Right cardiac atrium (tissue), 5 donors: Measurements from ENCODE around the gene CEP120. TPM values are rescaled to one million over a fixed set of nuclear protein-coding genes. Genes with fewer than 3 reads are reported as not detected.
"Not testable (repeated sequence)": the region's sequence is repeated elsewhere in the genome, so short reads cannot be mapped to it uniquely, and the experiment has no call there.

Experiments used
- ATAC-seq, 2 donors: fragments of 200-7000 bp; cut with Tn5 transposase; one replicate each; pipeline versions ENCODE4 v1.8.0 to v1.9.1; 2020; ENCODE audit warnings: moderate library complexity in 2 of 2, mild to moderate bottlenecking in 1 of 2
- DNase-seq, 3 donors: peaks; one replicate each; pipeline ENCODE4 v3.0.0-alpha.2; 2020
- H3K27ac ChIP-seq: one replicate; pipeline ENCODE4 v1.5.1; 2013; ENCODE audit warnings: mild to moderate bottlenecking, low read length, control low read depth, moderate library complexity
- H3K27me3 ChIP-seq: one replicate; pipeline ENCODE4 v1.6.1; 2013; ENCODE audit not compliant: control insufficient read depth, insufficient read depth
- H3K4me1 ChIP-seq: one replicate; pipeline ENCODE4 v1.6.1; 2013; ENCODE audit warnings: low read length; ENCODE audit not compliant: control insufficient read depth, insufficient read depth
- H3K4me3 ChIP-seq: one replicate; pipeline ENCODE4 v1.5.1; 2013; ENCODE audit warnings: low read length, control low read depth
- H3K9me3 ChIP-seq: one replicate; pipeline ENCODE4 v1.6.1; 2013; ENCODE audit warnings: low read length; ENCODE audit not compliant: control insufficient read depth
- WGBS: extraction: QIAGEN DNeasy Blood & Tissue Kit; methylation state at CpG from one replicate; pipeline ENCODE4 v1.1.7; 2013; 5-methylcytosine and 5-hydroxymethylcytosine counted together
- intact Hi-C, 4 donors: fragments of 100-400 bp; cut with DNase I; formaldehyde crosslinking; loops; one replicate each; pipeline versions ENCODE4 v1.11.0 to v1.14.0; 2022 to 2023
- long read RNA-seq, 4 donors: library from polyadenylated mRNA; unstranded; transcript quantifications; one replicate each; pipeline ENCODE4 v2.0.0, GENCODE V29; 2020 to 2021
- polyA plus RNA-seq: library from polyadenylated mRNA; stranded (reverse); fragments of 200-250 nt; gene quantifications from one replicate; pipeline ENCODE4 v1.2.3, GENCODE V29; 2013
- total RNA-seq, 4 donors: library from RNA; stranded (reverse); fragmentation: NEBNext Ultra II Directional; extraction: Animal tissue kit (Norgen Biotek cat#: 25700); gene quantifications; one replicate each; pipeline ENCODE4 v1.2.1, GENCODE V29; 2021
- donor health status: healthy with polysubstance abuse.
- donor health status: DM: no; HTN: yes; CAD: no.
- donor health status: DM: no; HTN: no; CAD: no.
- donor health status: DM: no; HTN: yes; CAD: no; lungs with severe emphysema.
- donor health status: DM: yes; HTN: yes; CAD: no.

The CEP120 gene
- total RNA-seq (10 to 100 TPM; 11.1 to 16.1 (median 14.0) TPM), polyA plus RNA-seq (4.7 TPM)
- long read RNA-seq, donor 1, full-length matches to known transcripts, result 10 of 19 reads
- long read RNA-seq, donor 1, partial matches to known transcripts, result 8 of 19 reads
- long read RNA-seq, donor 1, other reads (novel, unspliced or antisense), result 1 of 19 reads
- long read RNA-seq, donor 2, full-length matches to known transcripts, result 8 of 10 reads
- long read RNA-seq, donor 2, partial matches to known transcripts, result 0 of 10 reads
- long read RNA-seq, donor 2, other reads (novel, unspliced or antisense), result 2 of 10 reads
- long read RNA-seq, donor 3, full-length matches to known transcripts, result 1 of 2 reads
- long read RNA-seq, donor 3, partial matches to known transcripts, result 0 of 2 reads
- long read RNA-seq, donor 3, other reads (novel, unspliced or antisense), result 1 of 2 reads
- long read RNA-seq, donor 4, full-length matches to known transcripts, result 6 of 10 reads
- long read RNA-seq, donor 4, partial matches to known transcripts, result 1 of 10 reads
- long read RNA-seq, donor 4, other reads (novel, unspliced or antisense), result 3 of 10 reads

GRCh38 chr5:123423278-123424149 lies at the start of gene CEP120:
TSS of gene CEP120 (minus strand) at chr5:123423403. CDS start at chr5:123422998, 405 bp downstream.
- DNase-seq (peak; percentile 99 to 100 (median 99)), ATAC-seq (peak; percentile 100)
- WGBS, result under 1% methylated on average over 47 of the region's 47 CpGs
- Histone ChIP-seq H3K27ac (peak within 1 kb of the TSS; percentile 91), H3K4me1 (no peaks in the 10 kb centered on the region), H3K4me3 (peak within 1 kb of the TSS; percentile 88), H3K27me3 (no peaks in the 10 kb centered on the region), H3K9me3 (no peaks in the 10 kb centered on the region)
- intact Hi-C loops, result loop anchor here (5.0 to 10.0 kb wide), 4 partner anchors 89 to 191 kb away; partner anchors contain the start of gene CSNK1G3 (in 3 of the 4)

GRCh38 chr5:123472150-123472924 lies 49.1 kb upstream of the CEP120 start:
- peaks cover 2% of the 10 kb centered on the region for H3K27me3 ChIP-seq
- ATAC-seq, result peak in 1 of 2 donors; percentile 25
- no peak overlapping the region for H3K27ac ChIP-seq
- H3K4me3 ChIP-seq, result no peak overlapping the region
- H3K9me3 ChIP-seq, result no peaks in the 10 kb centered on the region
- intact Hi-C loops, result no loop called here
- 36% methylated on average over 8 of the region's 8 CpGs for WGBS
- no peaks in the 10 kb centered on the region for H3K4me1 ChIP-seq
- no peak for DNase-seq

- intact Hi-C loops, result no loop called here
- 91% methylated on average over 3 of the region's 3 CpGs for WGBS
- H3K4me1 ChIP-seq, result no peaks in the 10 kb centered on the region
These were observed 48.2 kb upstream of the CEP120 start for GRCh38 chr5:123471385-123471784.

GRCh38 chr5:123466839-123467238 lies 43.6 kb upstream of the CEP120 start:
- DNase-seq, result not testable (repeated sequence)

More at GRCh38 chr5:123471385-123471784, 48.2 kb upstream of the CEP120 start:
- no peaks in the 10 kb centered on the region for H3K9me3 ChIP-seq
- DNase-seq (no peak), ATAC-seq (no peak)
- peaks cover 2% of the 10 kb centered on the region for H3K27me3 ChIP-seq
- H3K27ac ChIP-seq, result no peak overlapping the region
- no peak overlapping the region for H3K4me3 ChIP-seq

GRCh38 chr5:123460296-123460729 lies 37.1 kb upstream of the CEP120 start:
- intact Hi-C loops, result no loop called here
- Histone ChIP-seq H3K4me3 (no peak overlapping the region), H3K9me3 (no peaks in the 10 kb centered on the region), H3K4me1 (no peaks in the 10 kb centered on the region), H3K27me3 (no peaks in the 10 kb centered on the region), H3K27ac (no peak overlapping the region)
- WGBS, result 40% methylated on average over 2 of the region's 2 CpGs
- ATAC-seq (peak in 1 of 2 donors; percentile 22), DNase-seq (no peak)

More at GRCh38 chr5:123466839-123467238, 43.6 kb upstream of the CEP120 start:
- H3K9me3 ChIP-seq, H3K4me3 ChIP-seq, ATAC-seq, H3K27ac ChIP-seq, H3K4me1 ChIP-seq, H3K27me3 ChIP-seq, intact Hi-C loops: not testable (repeated sequence)
- 92% methylated on average over 1 of the region's 1 CpG for WGBS

- WGBS, result 79% methylated on average over 4 of the region's 4 CpGs
- H3K4me1 ChIP-seq, DNase-seq, H3K4me3 ChIP-seq, H3K27me3 ChIP-seq, ATAC-seq, H3K9me3 ChIP-seq, intact Hi-C loops, H3K27ac ChIP-seq: not testable (repeated sequence)
These were observed 35.8 kb upstream of the CEP120 start for GRCh38 chr5:123458994-123459393.

GRCh38 chr5:123456242-123456641 lies 33.0 kb upstream of the CEP120 start:
- H3K4me1 ChIP-seq, result no peaks in the 10 kb centered on the region
- no peak overlapping the region for H3K4me3 ChIP-seq
- 80% methylated on average over 1 of the region's 1 CpG for WGBS
- H3K9me3 ChIP-seq, result no peaks in the 10 kb centered on the region
- DNase-seq, result no peak
- intact Hi-C loops, result no loop called here
- H3K27ac ChIP-seq, result no peak overlapping the region
- H3K27me3 ChIP-seq, result no peaks in the 10 kb centered on the region
- ATAC-seq, result no peak

DNA sequence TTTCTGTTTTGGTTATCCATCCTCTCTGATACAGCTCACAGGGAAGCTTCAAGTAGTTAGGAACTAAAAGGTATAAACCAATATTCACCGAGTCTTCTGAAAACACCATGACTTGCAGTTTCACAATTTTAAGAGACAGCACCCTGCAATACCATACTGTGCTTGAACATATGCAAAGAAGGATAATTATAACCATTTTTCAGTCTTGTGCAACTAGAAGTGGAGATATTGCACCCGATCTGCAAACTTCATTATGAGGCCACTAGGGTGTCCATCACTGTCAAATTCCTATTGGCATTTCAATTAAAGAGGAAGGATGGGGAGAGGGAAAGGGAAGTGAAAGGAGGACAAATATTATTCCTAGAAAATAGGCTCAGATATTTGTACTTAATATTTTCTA lies 32.4 kb upstream of the CEP120 start:
- no peaks in the 10 kb centered on the region for H3K27me3 ChIP-seq
- 72% methylated on average over 2 of the region's 2 CpGs for WGBS
- intact Hi-C loops, result no loop called here
- DNase-seq (no peak), ATAC-seq (no peak)
- H3K4me3 ChIP-seq, result no peak overlapping the region
- peaks cover 1% of the 10 kb centered on the region for H3K4me1 ChIP-seq
- H3K9me3 ChIP-seq, result no peaks in the 10 kb centered on the region
- no peak overlapping the region for H3K27ac ChIP-seq

- intact Hi-C loops, result no loop called here
- 51% methylated on average over 3 of the region's 3 CpGs for WGBS
- peaks cover 1% of the 10 kb centered on the region for H3K4me1 ChIP-seq
These were observed 31.9 kb upstream of the CEP120 start for GRCh38 chr5:123455095-123455494.

GRCh38 chr5:123454259-123454911 lies 31.2 kb upstream of the CEP120 start:
- Histone ChIP-seq H3K4me1 (peaks cover 1% of the 10 kb centered on the region), H3K9me3 (no peaks in the 10 kb centered on the region), H3K27ac (no peak overlapping the region), H3K27me3 (no peaks in the 10 kb centered on the region), H3K4me3 (no peak overlapping the region)
- intact Hi-C loops, result no loop called here
- DNase-seq (no peak), ATAC-seq (no peak)
- 86% methylated on average over 1 of the region's 1 CpG for WGBS

More at GRCh38 chr5:123455095-123455494, 31.9 kb upstream of the CEP120 start:
- H3K27ac ChIP-seq, result no peak overlapping the region
- ATAC-seq (no peak), DNase-seq (no peak)
- H3K9me3 ChIP-seq, result no peaks in the 10 kb centered on the region
- H3K4me3 ChIP-seq, result no peak overlapping the region
- no peaks in the 10 kb centered on the region for H3K27me3 ChIP-seq
